Measurements from ENCODE around the gene KCNMA1.

GRCh38 chr10:77283326-77283725 is 354.3 kb downstream of the KCNMA1 start:
- TF ChIP-seq YY1 (IDR thresholded peaks at IDR 0.05; ENCODE audit: insufficient read depth, insufficient read length) (no peak), ZNF274 (IDR thresholded peaks at IDR 0.05; ENCODE audit: low read depth, low read length) (no peak), SUZ12 (IDR thresholded peaks at IDR 0.05; ENCODE audit: extremely low read depth, insufficient read depth, insufficient read length) (no peak)

Data from NT2/D1 (cell line).